NB4 (cell line): ENCODE results near the gene PPM1F.

Experiments used
- POLR2A ChIP-seq: IDR thresholded peaks from 2 replicates; pipeline ENCODE4 v1.6.1; 2011; ENCODE audit warnings: mild to moderate bottlenecking; ENCODE audit not compliant: insufficient read length; ENCODE audit errors: extremely low read depth
- TF ChIP-seq, protein P1 (sequence below): IDR thresholded peaks from one replicate; pipeline ENCODE4 v1.5.1; 2012; ENCODE audit warnings: low read depth, low read length

DNA sequence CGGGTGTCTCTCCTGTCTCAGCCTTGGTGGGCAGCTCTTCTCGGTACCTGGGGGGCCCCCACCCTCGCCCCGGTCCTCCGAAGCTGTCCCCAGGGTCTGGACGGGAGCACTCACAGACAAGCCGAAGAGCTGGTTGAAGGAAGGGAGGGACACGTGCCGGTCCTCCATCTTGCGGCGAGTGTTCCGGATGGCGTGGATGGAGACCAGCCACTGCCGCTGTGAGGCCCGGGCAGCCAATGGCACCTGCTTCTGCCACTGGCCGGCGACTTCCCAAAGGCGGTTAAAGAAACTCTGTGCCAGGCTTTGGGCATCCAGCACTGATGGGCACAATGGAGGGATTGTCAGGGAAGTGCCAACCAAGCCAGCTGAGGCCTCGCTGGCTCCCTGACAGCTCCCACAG is 18.7 kb downstream of the PPM1F start:
- TF ChIP-seq, protein P1, sequence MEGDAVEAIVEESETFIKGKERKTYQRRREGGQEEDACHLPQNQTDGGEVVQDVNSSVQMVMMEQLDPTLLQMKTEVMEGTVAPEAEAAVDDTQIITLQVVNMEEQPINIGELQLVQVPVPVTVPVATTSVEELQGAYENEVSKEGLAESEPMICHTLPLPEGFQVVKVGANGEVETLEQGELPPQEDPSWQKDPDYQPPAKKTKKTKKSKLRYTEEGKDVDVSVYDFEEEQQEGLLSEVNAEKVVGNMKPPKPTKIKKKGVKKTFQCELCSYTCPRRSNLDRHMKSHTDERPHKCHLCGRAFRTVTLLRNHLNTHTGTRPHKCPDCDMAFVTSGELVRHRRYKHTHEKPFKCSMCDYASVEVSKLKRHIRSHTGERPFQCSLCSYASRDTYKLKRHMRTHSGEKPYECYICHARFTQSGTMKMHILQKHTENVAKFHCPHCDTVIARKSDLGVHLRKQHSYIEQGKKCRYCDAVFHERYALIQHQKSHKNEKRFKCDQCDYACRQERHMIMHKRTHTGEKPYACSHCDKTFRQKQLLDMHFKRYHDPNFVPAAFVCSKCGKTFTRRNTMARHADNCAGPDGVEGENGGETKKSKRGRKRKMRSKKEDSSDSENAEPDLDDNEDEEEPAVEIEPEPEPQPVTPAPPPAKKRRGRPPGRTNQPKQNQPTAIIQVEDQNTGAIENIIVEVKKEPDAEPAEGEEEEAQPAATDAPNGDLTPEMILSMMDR, result no peak
- no peak for TF ChIP-seq POLR2A
